ENCODE data around the gene JPT2. TPM values are rescaled to one million over a fixed set of nuclear protein-coding genes. Genes with fewer than 3 reads are reported as not detected.

Gene JPT2
- total and polyA plus RNA-seq, 2 donors (not counting 1 experiment from before 2014, with no cell fraction given), result 15.5 to 41.2 TPM

GRCh38 chr16:1634541-1634940 lies 43.5 kb upstream of the JPT2 start:
- H3K4me1 ChIP-seq (ENCODE audit: control insufficient read depth, extremely low read depth, insufficient read depth, low read length), result no peaks in the 10 kb centered on the region
- H3K4me3 ChIP-seq (replicated peaks in 1 of 4; ENCODE audit: control extremely low read depth in 1 of 4, insufficient read depth in 1 of 4, low read depth in 3 of 4, low read length in 4 of 4), result no peak overlapping the region
- no peak overlapping the region for H2AFZ ChIP-seq (ENCODE audit: low read length)
- H3K9me3 ChIP-seq (ENCODE audit: control insufficient read depth, insufficient read depth, low read depth, low read length), result no peaks in the 10 kb centered on the region
- no peak overlapping the region for H3K27ac ChIP-seq (ENCODE audit: insufficient read depth, low read length)
- TF ChIP-seq EZH2 (IDR thresholded peaks at IDR 0.05; ENCODE audit: low read length, missing control alignments), result no peak
- TF ChIP-seq, protein P1, sequence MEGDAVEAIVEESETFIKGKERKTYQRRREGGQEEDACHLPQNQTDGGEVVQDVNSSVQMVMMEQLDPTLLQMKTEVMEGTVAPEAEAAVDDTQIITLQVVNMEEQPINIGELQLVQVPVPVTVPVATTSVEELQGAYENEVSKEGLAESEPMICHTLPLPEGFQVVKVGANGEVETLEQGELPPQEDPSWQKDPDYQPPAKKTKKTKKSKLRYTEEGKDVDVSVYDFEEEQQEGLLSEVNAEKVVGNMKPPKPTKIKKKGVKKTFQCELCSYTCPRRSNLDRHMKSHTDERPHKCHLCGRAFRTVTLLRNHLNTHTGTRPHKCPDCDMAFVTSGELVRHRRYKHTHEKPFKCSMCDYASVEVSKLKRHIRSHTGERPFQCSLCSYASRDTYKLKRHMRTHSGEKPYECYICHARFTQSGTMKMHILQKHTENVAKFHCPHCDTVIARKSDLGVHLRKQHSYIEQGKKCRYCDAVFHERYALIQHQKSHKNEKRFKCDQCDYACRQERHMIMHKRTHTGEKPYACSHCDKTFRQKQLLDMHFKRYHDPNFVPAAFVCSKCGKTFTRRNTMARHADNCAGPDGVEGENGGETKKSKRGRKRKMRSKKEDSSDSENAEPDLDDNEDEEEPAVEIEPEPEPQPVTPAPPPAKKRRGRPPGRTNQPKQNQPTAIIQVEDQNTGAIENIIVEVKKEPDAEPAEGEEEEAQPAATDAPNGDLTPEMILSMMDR (conservative IDR thresholded peaks at IDR 0.05 in 1 of 2, IDR thresholded peaks at IDR 0.05 in 1 of 2; ENCODE audit: low read depth in 1 of 2, low read length in 2 of 2), result no peak
- peaks cover 24% of the 10 kb centered on the region for H3K36me3 ChIP-seq (ENCODE audit: control insufficient read depth, insufficient read depth, low read length)
- peaks cover 20% of the 10 kb centered on the region for H3K79me2 ChIP-seq (ENCODE audit: control insufficient read depth, insufficient read depth, low read length)
- H3K27me3 ChIP-seq (ENCODE audit: control insufficient read depth, insufficient read depth, low read length), result no peaks in the 10 kb centered on the region
- no peak overlapping the region for H3K9ac ChIP-seq (ENCODE audit: insufficient read depth, low read length)
- no peak for DNase-seq (ENCODE audit: low read depth in 2 of 2)
- H3K4me2 ChIP-seq (ENCODE audit: extremely low read depth, insufficient read depth, low read length), result no peak overlapping the region
- peaks cover 2% of the 10 kb centered on the region for H4K20me1 ChIP-seq (ENCODE audit: control insufficient read depth, extremely low read depth, insufficient read depth, low read length)

DNA sequence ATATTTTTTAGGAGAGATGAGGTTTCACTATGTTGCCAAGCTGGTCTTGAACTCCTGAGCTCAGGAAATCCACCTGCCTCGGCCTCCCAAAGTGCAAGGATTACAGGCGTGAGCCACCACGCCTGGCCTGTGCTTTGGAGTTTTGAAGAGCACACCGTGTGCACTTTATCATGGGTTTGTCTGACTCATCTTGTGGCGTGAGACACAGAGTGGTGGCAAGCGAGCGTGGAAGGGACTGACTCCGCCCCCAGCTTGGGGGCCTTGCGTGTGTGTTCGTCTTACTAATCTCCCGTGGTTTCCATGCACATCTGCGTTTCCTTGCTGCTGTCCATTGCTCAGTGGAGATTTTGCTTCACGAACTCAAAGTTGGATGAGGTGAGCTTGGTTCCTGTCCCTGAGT lies 43.0 kb upstream of the JPT2 start:
- H3K4me1 ChIP-seq (ENCODE audit: control insufficient read depth, extremely low read depth, insufficient read depth, low read length), result no peaks in the 10 kb centered on the region
- no peaks in the 10 kb centered on the region for H3K9me3 ChIP-seq (ENCODE audit: control insufficient read depth, insufficient read depth, low read depth, low read length)
- H3K4me2 ChIP-seq (ENCODE audit: extremely low read depth, insufficient read depth, low read length), result no peak overlapping the region
- H3K79me2 ChIP-seq (ENCODE audit: control insufficient read depth, insufficient read depth, low read length), result peaks cover 18% of the 10 kb centered on the region
- no peak for TF ChIP-seq EZH2 (IDR thresholded peaks at IDR 0.05; ENCODE audit: low read length, missing control alignments)
- TF ChIP-seq, protein P1 (conservative IDR thresholded peaks at IDR 0.05 in 1 of 2, IDR thresholded peaks at IDR 0.05 in 1 of 2; ENCODE audit: low read depth in 1 of 2, low read length in 2 of 2), result no peak
- DNase-seq (ENCODE audit: low read depth in 2 of 2), result no peak
- H2AFZ ChIP-seq (ENCODE audit: low read length), result no peak overlapping the region
- no peaks in the 10 kb centered on the region for H3K27me3 ChIP-seq (ENCODE audit: control insufficient read depth, insufficient read depth, low read length)
- H3K9ac ChIP-seq (ENCODE audit: insufficient read depth, low read length), result no peak overlapping the region
- peaks cover 2% of the 10 kb centered on the region for H4K20me1 ChIP-seq (ENCODE audit: control insufficient read depth, extremely low read depth, insufficient read depth, low read length)
- peaks cover 24% of the 10 kb centered on the region for H3K36me3 ChIP-seq (ENCODE audit: control insufficient read depth, insufficient read depth, low read length)
- no peak overlapping the region for H3K27ac ChIP-seq (ENCODE audit: insufficient read depth, low read length)
- H3K4me3 ChIP-seq (replicated peaks in 1 of 4; ENCODE audit: control extremely low read depth in 1 of 4, insufficient read depth in 1 of 4, low read depth in 3 of 4, low read length in 4 of 4), result no peak overlapping the region

DNA sequence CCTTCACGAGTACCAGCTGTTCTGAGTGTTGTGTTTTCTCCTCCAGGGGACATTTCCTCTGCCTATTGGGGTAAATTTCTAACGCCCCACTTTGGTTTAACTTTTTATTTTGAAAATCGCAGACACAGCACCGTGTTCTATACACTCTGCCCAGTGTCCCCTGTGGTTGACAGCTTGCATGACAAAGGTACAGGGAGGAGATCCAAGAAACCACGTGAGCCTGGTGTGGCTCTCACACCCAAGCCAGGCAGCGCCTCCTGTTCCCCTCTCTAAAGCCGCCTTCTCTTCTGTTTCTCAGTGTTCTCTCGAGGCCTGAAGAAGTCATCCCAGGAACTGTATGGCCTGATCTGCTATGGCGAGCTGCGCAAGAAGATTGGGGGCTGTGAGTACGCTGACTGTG lies 40.6 kb upstream of the JPT2 start:
- DNase-seq (ENCODE audit: low read depth in 2 of 2), result no peak
- no peak overlapping the region for H3K9ac ChIP-seq (ENCODE audit: insufficient read depth, low read length)
- no peak overlapping the region for H2AFZ ChIP-seq (ENCODE audit: low read length)
- no peak overlapping the region for H3K4me2 ChIP-seq (ENCODE audit: extremely low read depth, insufficient read depth, low read length)
- peaks cover 9% of the 10 kb centered on the region for H3K79me2 ChIP-seq (ENCODE audit: control insufficient read depth, insufficient read depth, low read length)
- TF ChIP-seq EZH2 (IDR thresholded peaks at IDR 0.05; ENCODE audit: low read length, missing control alignments), result no peak
- TF ChIP-seq, protein P1 (conservative IDR thresholded peaks at IDR 0.05 in 1 of 2, IDR thresholded peaks at IDR 0.05 in 1 of 2; ENCODE audit: low read depth in 1 of 2, low read length in 2 of 2), result no peak
- H4K20me1 ChIP-seq (ENCODE audit: control insufficient read depth, extremely low read depth, insufficient read depth, low read length), result peaks cover 2% of the 10 kb centered on the region
- H3K36me3 ChIP-seq (ENCODE audit: control insufficient read depth, insufficient read depth, low read length), result peaks cover 28% of the 10 kb centered on the region
- no peaks in the 10 kb centered on the region for H3K9me3 ChIP-seq (ENCODE audit: control insufficient read depth, insufficient read depth, low read depth, low read length)
- no peaks in the 10 kb centered on the region for H3K27me3 ChIP-seq (ENCODE audit: control insufficient read depth, insufficient read depth, low read length)
- H3K27ac ChIP-seq (ENCODE audit: insufficient read depth, low read length), result no peak overlapping the region
- H3K4me1 ChIP-seq (ENCODE audit: control insufficient read depth, extremely low read depth, insufficient read depth, low read length), result no peaks in the 10 kb centered on the region
- H3K4me3 ChIP-seq (replicated peaks in 1 of 4; ENCODE audit: control extremely low read depth in 1 of 4, insufficient read depth in 1 of 4, low read depth in 3 of 4, low read length in 4 of 4), result no peak overlapping the region
